Uterus (tissue), 4 donors: ENCODE data around the gene PLA2G1B. TPM values are rescaled to one million over a fixed set of nuclear protein-coding genes. Genes with fewer than 3 reads are reported as not detected.

Experiments
- DNase-seq, 2 donors: peaks; one replicate each; pipeline ENCODE4 v3.0.0-alpha.2; 2019 to 2020
- H3K27ac ChIP-seq, 2 donors: fragments of 200-600 bp; sonication (generic); 1 replicate in 1 of 2; 2 replicates in 1 of 2; pipeline ENCODE4 v1.5.1; 2016 to 2018
- H3K27me3 ChIP-seq, 2 donors: fragments of 200-600 bp; sonication (generic); one replicate each; pipeline ENCODE4 v1.5.1; 2018 to 2019; ENCODE audit warnings: control low read depth in 1 of 2
- H3K36me3 ChIP-seq, 2 donors: fragments of 200-600 bp; sonication (generic); one replicate each; pipeline ENCODE4 v1.5.1; 2019; ENCODE audit warnings: control low read depth in 1 of 2
- H3K4me1 ChIP-seq, 2 donors: fragments of 200-600 bp; sonication (generic); one replicate each; pipeline ENCODE4 v1.5.1; 2018 to 2019; ENCODE audit warnings: control low read depth in 1 of 2
- H3K4me3 ChIP-seq, 2 donors: fragments of 200-600 bp; sonication (generic); 1 replicate in 1 of 2; 2 replicates in 1 of 2; pipeline ENCODE4 v1.5.1; 2018 to 2019; ENCODE audit warnings: mild to moderate bottlenecking in 1 of 2
- H3K9me3 ChIP-seq, 2 donors: fragments of 200-600 bp; sonication (generic); one replicate each; pipeline ENCODE4 v1.5.1; 2019; ENCODE audit warnings: control low read depth in 1 of 2
- POLR2A ChIP-seq, 2 donors: fragments of 450-650 bp; IDR thresholded peaks; one replicate each; pipeline ENCODE4 v1.6.1; 2016; ENCODE audit warnings: antibody characterized with exemption in 2 of 2, mild to moderate bottlenecking in 1 of 2, moderate library complexity in 1 of 2
- intact Hi-C: fragments of 100-400 bp; cut with DNase I; formaldehyde crosslinking; loops from one replicate; pipeline ENCODE4 v1.15.1; 2023; ENCODE audit warnings: low total_unique reads
- small RNA-seq: library from RNA; depleted of rRNA; stranded (forward); fragments of <200 nt; gene quantifications from one replicate; pipeline ENCODE3, GENCODE V24; 2016
- total RNA-seq, 4 donors: library from RNA; depleted of rRNA in 3 of 4; stranded (reverse); fragments of >200 nt in 3 of 4; gene quantifications; one replicate each; pipeline versions ENCODE4 v1.1.0 to v1.2.4, GENCODE V29; 2014 to 2023
- TF ChIP-seq, protein P1 (sequence below), 4 experiments: fragments of 200-600 bp in 2 of 4; fragments of 450-650 bp in 2 of 4; sonication (generic) in 2 of 4; IDR thresholded peaks; one replicate each; pipeline ENCODE4 v1.5.1; 2016 to 2019; ENCODE audit warnings: antibody characterized with exemption in 4 of 4, mild to moderate bottlenecking in 2 of 4, moderate library complexity in 1 of 4
- donor health status: DM: yes; HTN: yes; CAD: no.

PLA2G1B gene
- total RNA-seq, 4 donors from 2014 or later: not detected

- Histone ChIP-seq H3K4me1 (no peaks in the 10 kb centered on the region), H3K27me3 (no peaks in the 10 kb centered on the region), H3K4me3 (no peak overlapping the region), H3K36me3 (no peaks in the 10 kb centered on the region), H3K27ac (no peak overlapping the region), H3K9me3 (no peaks in the 10 kb centered on the region)
- TF ChIP-seq POLR2A (IDR thresholded peaks at IDR 0.05): no peak
- TF ChIP-seq, protein P1, sequence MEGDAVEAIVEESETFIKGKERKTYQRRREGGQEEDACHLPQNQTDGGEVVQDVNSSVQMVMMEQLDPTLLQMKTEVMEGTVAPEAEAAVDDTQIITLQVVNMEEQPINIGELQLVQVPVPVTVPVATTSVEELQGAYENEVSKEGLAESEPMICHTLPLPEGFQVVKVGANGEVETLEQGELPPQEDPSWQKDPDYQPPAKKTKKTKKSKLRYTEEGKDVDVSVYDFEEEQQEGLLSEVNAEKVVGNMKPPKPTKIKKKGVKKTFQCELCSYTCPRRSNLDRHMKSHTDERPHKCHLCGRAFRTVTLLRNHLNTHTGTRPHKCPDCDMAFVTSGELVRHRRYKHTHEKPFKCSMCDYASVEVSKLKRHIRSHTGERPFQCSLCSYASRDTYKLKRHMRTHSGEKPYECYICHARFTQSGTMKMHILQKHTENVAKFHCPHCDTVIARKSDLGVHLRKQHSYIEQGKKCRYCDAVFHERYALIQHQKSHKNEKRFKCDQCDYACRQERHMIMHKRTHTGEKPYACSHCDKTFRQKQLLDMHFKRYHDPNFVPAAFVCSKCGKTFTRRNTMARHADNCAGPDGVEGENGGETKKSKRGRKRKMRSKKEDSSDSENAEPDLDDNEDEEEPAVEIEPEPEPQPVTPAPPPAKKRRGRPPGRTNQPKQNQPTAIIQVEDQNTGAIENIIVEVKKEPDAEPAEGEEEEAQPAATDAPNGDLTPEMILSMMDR (IDR thresholded peaks at IDR 0.05): no peak
- intact Hi-C loops: no loop called here
- DNase-seq: no peak
These were observed 44.3 kb downstream of the PLA2G1B start for GRCh38 chr12:120283318-120283717.

GRCh38 chr12:120278137-120279069, 49.2 kb downstream of the PLA2G1B start:
- Histone ChIP-seq H3K4me3 (no peak overlapping the region), H3K36me3 (no peaks in the 10 kb centered on the region), H3K4me1 (no peaks in the 10 kb centered on the region), H3K27me3 (no peaks in the 10 kb centered on the region), H3K9me3 (no peaks in the 10 kb centered on the region), H3K27ac (no peak overlapping the region)
- intact Hi-C loops: no loop called here
- DNase-seq: no peak
- no peak for TF ChIP-seq POLR2A (IDR thresholded peaks at IDR 0.05)
- TF ChIP-seq, protein P1 (IDR thresholded peaks at IDR 0.05): no peak

DNA sequence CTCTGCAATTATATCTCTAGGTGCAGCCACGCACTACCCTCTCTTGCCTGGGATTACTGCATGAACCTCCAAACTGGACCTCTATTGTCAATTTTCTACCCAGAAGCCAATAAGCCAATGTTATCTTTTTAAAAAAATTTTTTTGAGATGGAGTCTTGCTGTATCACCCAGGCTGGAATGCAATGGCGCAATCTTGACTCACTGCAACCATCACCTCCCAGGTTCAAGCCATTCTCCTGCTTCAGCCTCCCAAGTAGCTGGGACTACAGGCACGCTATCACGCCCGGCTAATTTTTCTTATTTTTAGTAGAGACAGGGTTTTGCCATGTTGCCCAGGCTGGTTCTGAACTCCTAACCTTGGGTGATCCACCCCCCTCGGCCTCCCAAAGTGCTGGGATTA, 50.8 kb downstream of the PLA2G1B start:
- no peaks in the 10 kb centered on the region for H3K4me1 ChIP-seq
- intact Hi-C loops: no loop called here
- H3K27ac ChIP-seq: no peak overlapping the region
- no peak for TF ChIP-seq POLR2A (IDR thresholded peaks at IDR 0.05)
- TF ChIP-seq, protein P1 (IDR thresholded peaks at IDR 0.05): no peak
- H3K4me3 ChIP-seq: no peak overlapping the region
- H3K27me3 ChIP-seq: no peaks in the 10 kb centered on the region
- no peak for DNase-seq
- no peaks in the 10 kb centered on the region for H3K9me3 ChIP-seq
- H3K36me3 ChIP-seq: no peaks in the 10 kb centered on the region

Small RNA genes within 50 kb of the gene (small RNA-seq; reads per million reads assigned to genes)
- 181 reads per million, percentile 95 among the genes with 10 or more reads in this experiment for gene RNU4-1
- gene RNU4-2: 330 reads per million, percentile 96 among the genes with 10 or more reads in this experiment
- gene RNU6-1088P: not detected

Other genes with a start within 250 kb of the PLA2G1B start
- 10 to 100 TPM; 13.1 to 43.9 (median 22.4) TPM for gene RAB35, start 211.0 kb downstream of the PLA2G1B start, total RNA-seq
- 100 to 1,000 TPM in 1 of 4 donors, 10 to 100 TPM in 3; 50.5 to 106 (median 64.3) TPM for gene GCN1, start 133.1 kb downstream of the PLA2G1B start, total RNA-seq
- 1,000 to 10,000 TPM; 1,775 to 3,691 (median 3,260) TPM for gene RPLP0, start 126.7 kb downstream of the PLA2G1B start, total RNA-seq
- 100 to 1,000 TPM in 1 of 4 donors, 10 to 100 TPM in 3; 29.6 to 211 (median 41.2) TPM for gene PXN, start 62.0 kb downstream of the PLA2G1B start, total RNA-seq
- gene RNU4-2, start 35.9 kb downstream of the PLA2G1B start, total RNA-seq: over 10,000 TPM in 1 of 4 donors, under 1 TPM in 3; under 0.01 to 24,687 (median under 0.01) TPM
- gene RNU4-1, start 34.5 kb downstream of the PLA2G1B start, total RNA-seq: 1,000 to 10,000 TPM in 1 of 4 donors, under 1 TPM in 3; under 0.01 to 2,308 (median under 0.01) TPM
- gene SIRT4, start 25.5 kb downstream of the PLA2G1B start, total RNA-seq: 1 to 10 TPM in 3 of 4 donors, not detected in 1; 1.2 to 4.1 (median 1.5) TPM
- 10 to 100 TPM in 1 of 4 donors, 1 to 10 TPM in 1, under 1 TPM in 1, not detected in 1; 0.29 to 12.0 (median 2.9) TPM for gene MSI1, start 41.4 kb upstream of the PLA2G1B start, total RNA-seq
- gene COX6A1, start 110.3 kb upstream of the PLA2G1B start, total RNA-seq: 100 to 1,000 TPM; 196 to 524 (median 201) TPM
- gene TRIAP1, start 118.6 kb upstream of the PLA2G1B start, total RNA-seq: 10 to 100 TPM in 2 of 4 donors, 1 to 10 TPM in 2; 1.2 to 16.8 (median 8.0) TPM
- gene GATC, start 118.7 kb upstream of the PLA2G1B start, total RNA-seq: 10 to 100 TPM; 11.8 to 31.9 (median 18.3) TPM
- gene SRSF9, start 142.0 kb upstream of the PLA2G1B start, total RNA-seq: 100 to 1,000 TPM in 2 of 4 donors, 10 to 100 TPM in 2; 10.5 to 150 (median 91.1) TPM
- 100 to 1,000 TPM; 239 to 457 (median 291) TPM for gene DYNLL1, start 168.3 kb upstream of the PLA2G1B start, total RNA-seq
- gene COQ5, start 201.4 kb upstream of the PLA2G1B start, total RNA-seq: 100 to 1,000 TPM in 1 of 4 donors, 10 to 100 TPM in 3; 18.5 to 117 (median 25.9) TPM
- gene RNF10, start 206.6 kb upstream of the PLA2G1B start, total RNA-seq: 100 to 1,000 TPM in 2 of 4 donors, 10 to 100 TPM in 2; 53.8 to 169 (median 103) TPM